Keratinocyte (primary cell): ENCODE data around the gene PPARGC1A. TPM values are rescaled to one million over a fixed set of nuclear protein-coding genes. Genes with fewer than 3 reads are reported as not detected.

Experiments
- DNase-seq: peaks from one replicate; pipeline ENCODE4 v3.0.0-alpha.2; 2011; ENCODE audit warnings: low read depth, missing footprints, low spot score
- FAIRE-seq: peaks from 2 replicates; lab custom pipeline; 2011; peaks lifted over from hg19 to GRCh38; lab: Jason Lieb, UNC
- H2AFZ ChIP-seq: 2 replicates; pipeline ENCODE4 v1.6.0; 2012; ENCODE audit warnings: low read length, control low read depth, inconsistent platforms; ENCODE audit not compliant: control insufficient read depth
- H3K27ac ChIP-seq: 2 replicates; pipeline ENCODE4 v1.5.1; 2011; ENCODE audit warnings: low read length; ENCODE audit not compliant: control insufficient read depth, insufficient read depth
- H3K27me3 ChIP-seq: 3 replicates; pipeline ENCODE4 v1.6.0; 2011; ENCODE audit warnings: low read length; ENCODE audit not compliant: control insufficient read depth, insufficient read depth; ENCODE audit errors: extremely low read depth
- H3K36me3 ChIP-seq, 2 experiments: 2 replicates in 1 of 2; 3 replicates in 1 of 2; pipeline ENCODE4 v1.5.1; 2011; ENCODE audit warnings: low read length in 2 of 2, mild to moderate bottlenecking in 1 of 2; ENCODE audit not compliant: control insufficient read depth in 2 of 2, insufficient read depth in 2 of 2; ENCODE audit errors: extremely low read depth in 1 of 2
- H3K4me1 ChIP-seq: 3 replicates; pipeline ENCODE4 v1.5.1; 2011; ENCODE audit warnings: low read length; ENCODE audit not compliant: control insufficient read depth, insufficient read depth; ENCODE audit errors: extremely low read depth
- H3K4me2 ChIP-seq: 3 replicates; pipeline ENCODE4 v1.6.0; 2011; ENCODE audit warnings: low read depth, low read length; ENCODE audit not compliant: control insufficient read depth, insufficient read depth; ENCODE audit errors: extremely low read depth
- H3K4me3 ChIP-seq, 3 experiments: fragments of 200-600 bp in 1 of 3; sonication (generic) in 1 of 3; 2 replicates in 2 of 3; 3 replicates in 1 of 3; pipeline ENCODE4 v1.5.1; 2011 to 2016; ENCODE audit warnings: low read length in 3 of 3, mild to moderate bottlenecking in 3 of 3, control low read depth in 2 of 3, inconsistent platforms in 1 of 3, low read depth in 1 of 3, mixed read lengths in 1 of 3, mixed run types in 1 of 3, moderate library complexity in 1 of 3; ENCODE audit not compliant: control insufficient read depth in 2 of 3, insufficient read depth in 2 of 3; ENCODE audit errors: extremely low read depth in 1 of 3
- H3K79me2 ChIP-seq: 2 replicates; pipeline ENCODE4 v1.6.0; 2012; ENCODE audit warnings: low read length; ENCODE audit not compliant: control insufficient read depth, insufficient read depth
- H3K9ac ChIP-seq: 3 replicates; pipeline ENCODE4 v1.6.0; 2011; ENCODE audit warnings: low read length; ENCODE audit not compliant: control insufficient read depth, insufficient read depth; ENCODE audit errors: extremely low read depth
- H3K9me1 ChIP-seq: 3 replicates; pipeline ENCODE4 v1.6.0; 2011; ENCODE audit warnings: low read length; ENCODE audit not compliant: control insufficient read depth, insufficient read depth; ENCODE audit errors: extremely low read depth
- H3K9me3 ChIP-seq: 2 replicates; pipeline ENCODE4 v1.5.1; 2012; ENCODE audit warnings: low read depth, low read length; ENCODE audit not compliant: control insufficient read depth
- H4K20me1 ChIP-seq: 3 replicates; pipeline ENCODE4 v1.6.0; 2011; ENCODE audit warnings: low read length; ENCODE audit not compliant: control insufficient read depth, insufficient read depth; ENCODE audit errors: extremely low read depth
- CTCF ChIP-seq, 3 experiments: IDR thresholded peaks in 1 of 3; conservative IDR thresholded peaks in 1 of 3; optimal IDR thresholded peaks in 1 of 3; 2 replicates in 2 of 3; 3 replicates in 1 of 3; pipeline versions ENCODE3 to v1.5.1; 2011; ENCODE audit warnings: low read length in 3 of 3, mild to moderate bottlenecking in 3 of 3, moderate library complexity in 2 of 3, control low read depth in 1 of 3, inconsistent platforms in 1 of 3; ENCODE audit not compliant: insufficient read depth in 2 of 3; ENCODE audit errors: extremely low read depth in 1 of 3
- EZH2 ChIP-seq: IDR thresholded peaks from one replicate; pipeline ENCODE4 v1.6.1; 2012; ENCODE audit warnings: inconsistent platforms, mild to moderate bottlenecking, low read length, moderate library complexity
- dilution Hi-C: fragments of 300-500 bp; cut with MboI; formaldehyde crosslinking; loops from one replicate; pipeline ENCODE4 v1.7.0; 2020; ENCODE audit warnings: low sequenced_read_pairs; ENCODE audit not compliant: extremely low pct_ligation_motif_present
- polyA plus RNA-seq, 5 experiments: library from polyadenylated mRNA; depleted of rRNA in 3 of 5; stranded (reverse) in 3 of 5; stranded (forward) in 1 of 5; unstranded in 1 of 5; fragments of >200 nt; gene quantifications; 1 replicate in 1 of 5; 2 replicates in 3 of 5; 3 replicates in 1 of 5; pipeline versions ENCODE4 v1.2.1 to v1.2.3, GENCODE V29; 2011 to 2012; ENCODE audit warnings: missing spikeins in 2 of 5, low read depth in 1 of 5, low replicate concordance in 1 of 5

Gene PPARGC1A
- polyA plus RNA-seq, 1 donor (not counting 4 experiments of a cell fraction or from before 2014, with no cell fraction given), result 0.18 TPM

GRCh38 chr4:23881674-23882337 lies 8.0 kb downstream of the PPARGC1A start:
- dilution Hi-C loops, result no loop called here
- Histone ChIP-seq H3K27ac (no peak overlapping the region), H3K36me3 (no peaks in the 10 kb centered on the region), H3K9me1 (no peaks in the 10 kb centered on the region), H3K4me1 (peaks cover 4% of the 10 kb centered on the region), H3K9me3 (no peaks in the 10 kb centered on the region), H2AFZ (no peak overlapping the region), H3K9ac (no peak overlapping the region), H3K27me3 (no peaks in the 10 kb centered on the region), H3K4me3 (no peak overlapping the region), H3K4me2 (no peak overlapping the region), H3K79me2 (no peaks in the 10 kb centered on the region), H4K20me1 (no peaks in the 10 kb centered on the region)
- TF ChIP-seq CTCF (optimal IDR thresholded peaks at IDR 0.05 in 1 of 3, IDR thresholded peaks at IDR 0.05 in 1 of 3, conservative IDR thresholded peaks at IDR 0.05 in 1 of 3; ENCODE audit: extremely low read depth in 1 of 3, insufficient read depth in 2 of 3, low read length in 3 of 3) (peak; percentile 9 to 22 (median 13)), EZH2 (no peak)
- no peak for FAIRE-seq
- DNase-seq, result no peak

- Histone ChIP-seq H3K4me2 (no peak overlapping the region), H3K27me3 (no peaks in the 10 kb centered on the region), H3K36me3 (no peaks in the 10 kb centered on the region), H3K27ac (no peak overlapping the region), H3K4me1 (peaks cover 4% of the 10 kb centered on the region), H3K9me1 (no peaks in the 10 kb centered on the region), H3K4me3 (no peak overlapping the region), H4K20me1 (no peaks in the 10 kb centered on the region), H3K9me3 (no peaks in the 10 kb centered on the region), H3K79me2 (no peaks in the 10 kb centered on the region), H2AFZ (no peak overlapping the region), H3K9ac (no peak overlapping the region)
- FAIRE-seq, result no peak
- TF ChIP-seq CTCF (optimal IDR thresholded peaks at IDR 0.05 in 1 of 3, IDR thresholded peaks at IDR 0.05 in 1 of 3, conservative IDR thresholded peaks at IDR 0.05 in 1 of 3; ENCODE audit: extremely low read depth in 1 of 3, insufficient read depth in 2 of 3, low read length in 3 of 3) (no peak), EZH2 (no peak)
- dilution Hi-C loops, result no loop called here
- DNase-seq, result no peak
Measured at GRCh38 chr4:23881052-23881501, 8.8 kb downstream of the PPARGC1A start.
